GM12878 (cell line): ENCODE results near the gene HSD17B4. TPM values are rescaled to one million over a fixed set of nuclear protein-coding genes. Genes with fewer than 3 reads are reported as not detected.

Experiments
- ATF7 ChIP-seq: fragments of 450-650 bp; IDR thresholded peaks from 2 replicates; pipeline ENCODE4 v1.6.1; 2016; ENCODE audit warnings: low read depth, mild to moderate bottlenecking
- BHLHE40 ChIP-seq, 2 experiments: fragments of 450-650 bp in 1 of 2; IDR thresholded peaks; 2 replicates each; pipeline ENCODE4 v1.6.1; 2011 to 2017; ENCODE audit warnings: low read depth in 2 of 2, borderline replicate concordance in 1 of 2, improper control_type of control experiment in 1 of 2, low read length in 1 of 2, mild to moderate bottlenecking in 1 of 2
- CBX5 ChIP-seq: sonication (generic); IDR thresholded peaks from 2 replicates; pipeline ENCODE4 v1.6.1; 2016; ENCODE audit warnings: low read depth, moderate library complexity, mild to moderate bottlenecking, inconsistent platforms
- CHD2 ChIP-seq: IDR thresholded peaks from 2 replicates; pipeline ENCODE4 v1.6.1; 2011; ENCODE audit warnings: low read depth, low read length, improper control_type of control experiment, borderline replicate concordance
- CHD4 ChIP-seq: fragments of 200-600 bp; sonication (generic); IDR thresholded peaks from 2 replicates; pipeline ENCODE4 v1.6.1; 2016; ENCODE audit warnings: mild to moderate bottlenecking
- CREM ChIP-seq: IDR thresholded peaks from 2 replicates; pipeline ENCODE4 v1.6.1; 2014; ENCODE audit warnings: antibody characterized with exemption, low read depth
- EGR1 ChIP-seq, 2 experiments: IDR thresholded peaks; 1 replicate in 1 of 2; 2 replicates in 1 of 2; pipeline ENCODE4 v1.6.1; 2011 to 2012; ENCODE audit warnings: low read depth in 2 of 2, low read length in 2 of 2, borderline replicate concordance in 1 of 2, mild to moderate bottlenecking in 1 of 2, moderate library complexity in 1 of 2
- FOXK2 ChIP-seq: fragments of 450-650 bp; IDR thresholded peaks from 2 replicates; pipeline ENCODE4 v1.6.1; 2017; ENCODE audit warnings: mild to moderate bottlenecking, moderate library complexity
- HCFC1 ChIP-seq: fragments of 150-350 bp; IDR thresholded peaks from 2 replicates; pipeline ENCODE4 v1.6.1; 2014; ENCODE audit warnings: low read length
- HDGF ChIP-seq: fragments of 450-650 bp; IDR thresholded peaks from 2 replicates; pipeline ENCODE4 v1.6.1; 2016; ENCODE audit warnings: antibody characterized with exemption
- IKZF1 ChIP-seq: fragments of 450-650 bp; conservative IDR thresholded peaks from 2 replicates; pipeline ENCODE4 v1.6.1; 2017; ENCODE audit warnings: antibody characterized with exemption, mild to moderate bottlenecking
- MEF2A ChIP-seq: IDR thresholded peaks from 2 replicates; pipeline ENCODE4 v1.6.1; 2011; ENCODE audit warnings: low read depth, mild to moderate bottlenecking, low read length, moderate library complexity; ENCODE audit not compliant: insufficient read depth
- MTA2 ChIP-seq: fragments of 450-650 bp; IDR thresholded peaks from 2 replicates; pipeline ENCODE4 v1.6.1; 2016; ENCODE audit warnings: low read depth, mild to moderate bottlenecking, moderate library complexity
- NBN ChIP-seq: fragments of 450-650 bp; IDR thresholded peaks from 2 replicates; pipeline ENCODE4 v1.6.1; 2016
- NFYB ChIP-seq: IDR thresholded peaks from 2 replicates; pipeline ENCODE4 v1.6.1; 2011; ENCODE audit warnings: low read depth, mild to moderate bottlenecking, low read length, improper control_type of control experiment, moderate library complexity; ENCODE audit not compliant: insufficient read depth
- NR2C1 ChIP-seq: fragments of 450-650 bp; IDR thresholded peaks from 2 replicates; pipeline ENCODE4 v1.6.1; 2017; ENCODE audit warnings: antibody characterized with exemption, mild to moderate bottlenecking, moderate library complexity
- PML ChIP-seq: IDR thresholded peaks from 2 replicates; pipeline ENCODE4 v1.6.1; 2012; ENCODE audit warnings: low read length, inconsistent platforms
- POLR2A ChIP-seq: IDR thresholded peaks from 2 replicates; pipeline ENCODE4 v1.6.1; 2011; ENCODE audit warnings: low read depth, mild to moderate bottlenecking, low read length
- POLR2AphosphoS5 ChIP-seq: IDR thresholded peaks from 2 replicates; pipeline ENCODE4 v1.6.1; 2011; ENCODE audit warnings: mild to moderate bottlenecking, low read length, inconsistent platforms
- RELA ChIP-seq: fragments of 450-650 bp; IDR thresholded peaks from 2 replicates; pipeline ENCODE4 v1.8.0; 2014; ENCODE audit warnings: borderline replicate concordance; ENCODE audit not compliant: partially characterized antibody
- RUNX3 ChIP-seq: IDR thresholded peaks from 2 replicates; pipeline ENCODE4 v1.6.1; 2012; ENCODE audit warnings: low read length, inconsistent platforms
- SKIL ChIP-seq: fragments of 450-650 bp; IDR thresholded peaks from 2 replicates; pipeline ENCODE4 v1.6.1; 2017; ENCODE audit warnings: mild to moderate bottlenecking, low read depth, inconsistent platforms; ENCODE audit not compliant: poor library complexity, severe bottlenecking
- SRF ChIP-seq, 2 experiments: IDR thresholded peaks; 2 replicates each; pipeline ENCODE4 v1.6.1; 2011; ENCODE audit warnings: low read depth in 2 of 2, low read length in 2 of 2, mild to moderate bottlenecking in 1 of 2, moderate library complexity in 1 of 2
- TCF12 ChIP-seq: IDR thresholded peaks from 2 replicates; pipeline ENCODE4 v1.6.1; 2011; ENCODE audit warnings: low read depth, mild to moderate bottlenecking, low read length
- YY1 ChIP-seq: IDR thresholded peaks from 2 replicates; pipeline ENCODE4 v1.6.1; 2011; ENCODE audit warnings: low read depth, mild to moderate bottlenecking, low read length
- ZNF207 ChIP-seq: fragments of 450-650 bp; IDR thresholded peaks from 2 replicates; pipeline ENCODE4 v1.6.1; 2014; ENCODE audit warnings: antibody characterized with exemption, mild to moderate bottlenecking, borderline replicate concordance
- ZNF24 ChIP-seq: fragments of 450-650 bp; IDR thresholded peaks from 2 replicates; pipeline ENCODE4 v1.6.1; 2017; ENCODE audit warnings: antibody characterized with exemption, mild to moderate bottlenecking
- polyA plus RNA-seq, 11 experiments: library from polyadenylated mRNA; depleted of rRNA in 4 of 11; unstranded in 6 of 11; stranded (reverse) in 5 of 11; fragments of >200 nt; fragmentation: Nextera tagmentation in 4 of 11; fragmentation: Illumina TruSeq in 1 of 11; extraction: Ambion mirVana in 4 of 11; extraction: Trizol in 1 of 11; gene quantifications; 1 replicate in 1 of 11; 2 replicates in 10 of 11; pipeline versions ENCODE4 v1.2.1 to v1.2.3, GENCODE V29; 2011 to 2016; ENCODE audit warnings: inconsistent platforms in 2 of 11, missing spikeins in 2 of 11, low read depth in 1 of 11
- total RNA-seq, 4 experiments: library from RNA; depleted of rRNA in 3 of 4; stranded (reverse); fragments of >200 nt in 3 of 4; fragmentation: Illumina TruSeq in 1 of 4; extraction: Trizol in 1 of 4; gene quantifications; 2 replicates each; pipeline versions ENCODE4 v1.2.1 to v1.2.3, GENCODE V29; 2013 to 2021
- TF ChIP-seq, protein P1 (sequence below): IDR thresholded peaks from 2 replicates; pipeline ENCODE4 v1.6.1; 2011; ENCODE audit warnings: low read depth, mild to moderate bottlenecking, low read length, moderate library complexity, borderline replicate concordance; ENCODE audit errors: extremely low read depth

HSD17B4 gene
- total and polyA plus RNA-seq, 10 of the 15 experiments (the other 5 are each of a cell fraction or from before 2014, with no cell fraction given), result 38.6 to 125 (median 93.0) TPM

DNA sequence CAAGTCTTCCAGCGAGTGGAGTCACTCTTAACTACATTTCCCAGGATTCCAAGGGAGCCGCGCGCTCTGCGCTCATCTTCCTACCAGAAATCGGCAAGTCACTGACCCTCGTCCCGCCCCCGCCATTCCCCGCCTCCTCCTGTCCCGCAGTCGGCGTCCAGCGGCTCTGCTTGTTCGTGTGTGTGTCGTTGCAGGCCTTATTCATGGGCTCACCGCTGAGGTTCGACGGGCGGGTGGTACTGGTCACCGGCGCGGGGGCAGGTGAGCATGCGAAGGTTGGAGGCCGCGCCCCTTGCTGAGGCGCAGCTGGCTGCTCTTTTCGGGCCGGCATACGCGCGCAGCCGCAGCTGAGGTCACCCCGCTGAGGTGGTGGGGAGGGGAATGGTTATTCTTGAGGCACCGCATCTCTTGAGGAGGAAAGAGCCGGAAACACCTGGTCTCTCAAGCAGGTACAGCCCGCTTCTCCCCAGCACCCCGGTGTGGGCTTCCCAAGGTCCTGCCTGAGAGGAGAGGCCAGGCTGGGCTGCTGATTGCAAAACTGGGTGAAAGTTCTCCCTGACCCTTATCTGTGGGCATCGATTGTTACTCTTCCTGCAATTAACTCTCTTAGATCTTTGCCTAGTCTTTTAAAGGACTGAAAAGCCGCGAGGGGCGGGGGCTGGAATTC lies at the start of gene HSD17B4 (continued):
- TF ChIP-seq MEF2A (no peak), HCFC1 (peak; percentile 82), CREM (peak; percentile 58), IKZF1 (peak; percentile 66), RUNX3 (0 out of 2 replicates have a peak, but pooled peaks have one; percentile 55), FOXK2 (no peak), ZNF24 (no peak), SRF (IDR thresholded peaks at IDR 0.05; ENCODE audit: low read depth in 2 of 2, low read length in 2 of 2) (peak in 1 of 2 experiments; percentile 10; a peak in 1 of 4 replicates), CBX5 (peak; percentile 27; the same call in 1 of the 2 replicates), ATF7 (peak; percentile 53), MTA2 (0 out of 2 replicates have a peak, but pooled peaks have one; percentile 4), PML (0 out of 2 replicates have a peak, but pooled peaks have one; percentile 20), CHD4 (no peak), NR2C1 (peak; percentile 44), NFYB (0 out of 2 replicates have a peak, but pooled peaks have one; percentile 37), BHLHE40 (IDR thresholded peaks at IDR 0.05; ENCODE audit: borderline replicate concordance in 1 of 2, low read depth in 2 of 2, low read length in 1 of 2) (peak in 1 of 2 experiments; percentile 48; a peak in 1 of 4 replicates), ZNF207 (no peak), POLR2A (peak; percentile 86), RELA (peak; percentile 19), POLR2AphosphoS5 (peak; percentile 49; the same call in 1 of the 2 replicates), HDGF (peak; percentile 80), CHD2 (no peak), YY1 (peak; percentile 87), SKIL (no peak), EGR1 (IDR thresholded peaks at IDR 0.05; ENCODE audit: borderline replicate concordance in 1 of 2, low read depth in 2 of 2, low read length in 2 of 2) (peak in 1 of 2 experiments; percentile 90; a peak in 2 of 3 replicates), NBN (no peak), TCF12 (peak; percentile 64)
- TF ChIP-seq, protein P1, sequence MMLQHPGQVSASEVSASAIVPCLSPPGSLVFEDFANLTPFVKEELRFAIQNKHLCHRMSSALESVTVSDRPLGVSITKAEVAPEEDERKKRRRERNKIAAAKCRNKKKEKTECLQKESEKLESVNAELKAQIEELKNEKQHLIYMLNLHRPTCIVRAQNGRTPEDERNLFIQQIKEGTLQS, result no peak
